Right lobe of liver (tissue), 4 donors: ENCODE results near the gene IL1RL2.

ENCODE experiments used
- POLR2A ChIP-seq: fragments of 450-650 bp; IDR thresholded peaks from one replicate; pipeline ENCODE4 v1.6.1; 2017; ENCODE audit warnings: antibody characterized with exemption, mild to moderate bottlenecking
- TF ChIP-seq, protein P1 (sequence below), 4 donors: fragments of 200-600 bp in 3 of 4; fragments of 450-650 bp in 1 of 4; IDR thresholded peaks; one replicate each; pipeline versions ENCODE4 v1.5.1 to v1.8.0; 2016 to 2022; ENCODE audit warnings: antibody characterized with exemption in 4 of 4, mild to moderate bottlenecking in 2 of 4
- donor health status: DM: no; HTN: no; CAD: no.
- donor health status: DM: no; HTN: no; CAD: no.
- donor health status: DM: no; HTN: yes; CAD: no.

- TF ChIP-seq, protein P1, sequence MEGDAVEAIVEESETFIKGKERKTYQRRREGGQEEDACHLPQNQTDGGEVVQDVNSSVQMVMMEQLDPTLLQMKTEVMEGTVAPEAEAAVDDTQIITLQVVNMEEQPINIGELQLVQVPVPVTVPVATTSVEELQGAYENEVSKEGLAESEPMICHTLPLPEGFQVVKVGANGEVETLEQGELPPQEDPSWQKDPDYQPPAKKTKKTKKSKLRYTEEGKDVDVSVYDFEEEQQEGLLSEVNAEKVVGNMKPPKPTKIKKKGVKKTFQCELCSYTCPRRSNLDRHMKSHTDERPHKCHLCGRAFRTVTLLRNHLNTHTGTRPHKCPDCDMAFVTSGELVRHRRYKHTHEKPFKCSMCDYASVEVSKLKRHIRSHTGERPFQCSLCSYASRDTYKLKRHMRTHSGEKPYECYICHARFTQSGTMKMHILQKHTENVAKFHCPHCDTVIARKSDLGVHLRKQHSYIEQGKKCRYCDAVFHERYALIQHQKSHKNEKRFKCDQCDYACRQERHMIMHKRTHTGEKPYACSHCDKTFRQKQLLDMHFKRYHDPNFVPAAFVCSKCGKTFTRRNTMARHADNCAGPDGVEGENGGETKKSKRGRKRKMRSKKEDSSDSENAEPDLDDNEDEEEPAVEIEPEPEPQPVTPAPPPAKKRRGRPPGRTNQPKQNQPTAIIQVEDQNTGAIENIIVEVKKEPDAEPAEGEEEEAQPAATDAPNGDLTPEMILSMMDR (IDR thresholded peaks at IDR 0.05) = no peak
- no peak for TF ChIP-seq POLR2A
Observed at GRCh38 chr2:102154364-102154763, 32.5 kb upstream of the IL1RL2 start.
